HCT116 (cell line): Measurements from ENCODE around the gene RTF2.

Experiments
- CTCF ChIP-seq, 3 experiments: fragments of 200-600 bp in 1 of 3; sonication (generic) in 1 of 3; IDR thresholded peaks in 2 of 3; conservative IDR thresholded peaks in 1 of 3; 2 replicates each; pipeline ENCODE4 v1.5.1; 2012 to 2017; ENCODE audit warnings: low read depth in 2 of 3, low read length in 2 of 3, antibody characterized with exemption in 1 of 3, borderline replicate concordance in 1 of 3, control low read depth in 1 of 3, mild to moderate bottlenecking in 1 of 3, mixed read lengths in 1 of 3, mixed run types in 1 of 3, moderate library complexity in 1 of 3; ENCODE audit not compliant: insufficient read depth in 1 of 3
- ELF1 ChIP-seq: IDR thresholded peaks from 2 replicates; pipeline ENCODE4 v1.6.1; 2012; ENCODE audit warnings: low read depth, borderline replicate concordance
- EZH2 ChIP-seq: fragments of 200-600 bp; sonication (generic); IDR thresholded peaks from 2 replicates; pipeline ENCODE4 v1.6.1; 2017; ENCODE audit warnings: antibody characterized with exemption, mixed run types
- JUND ChIP-seq: IDR thresholded peaks from 2 replicates; pipeline ENCODE4 v1.6.1; 2012
- MAX ChIP-seq: IDR thresholded peaks from 2 replicates; pipeline ENCODE4 v1.6.1; 2012
- POLR2A ChIP-seq: IDR thresholded peaks from 2 replicates; pipeline ENCODE4 v1.7.0; 2011; ENCODE audit warnings: borderline replicate concordance; ENCODE audit not compliant: insufficient read depth, insufficient read length; ENCODE audit errors: extremely low read depth
- POLR2AphosphoS5 ChIP-seq: IDR thresholded peaks from 2 replicates; pipeline ENCODE4 v1.6.1; 2011; ENCODE audit warnings: mild to moderate bottlenecking, low read depth, low read length, moderate library complexity
- RAD21 ChIP-seq: IDR thresholded peaks from 2 replicates; pipeline ENCODE4 v1.6.1; 2012; ENCODE audit warnings: low read depth, mild to moderate bottlenecking
- REST ChIP-seq: IDR thresholded peaks from 2 replicates; pipeline ENCODE4 v1.6.1; 2012; ENCODE audit warnings: low read depth
- SIN3A ChIP-seq: IDR thresholded peaks from 2 replicates; pipeline ENCODE4 v1.6.1; 2012; ENCODE audit warnings: low read depth
- SP1 ChIP-seq: IDR thresholded peaks from 2 replicates; pipeline ENCODE4 v1.6.1; 2012; ENCODE audit warnings: low read depth
- YY1 ChIP-seq: IDR thresholded peaks from 2 replicates; pipeline ENCODE4 v1.6.1; 2011; ENCODE audit warnings: low read length, low read depth, moderate library complexity, mild to moderate bottlenecking; ENCODE audit not compliant: insufficient replicate concordance; ENCODE audit errors: extremely low read depth

- no peak for TF ChIP-seq CTCF (IDR thresholded peaks at IDR 0.05 in 2 of 3, conservative IDR thresholded peaks at IDR 0.05 in 1 of 3; ENCODE audit: borderline replicate concordance in 1 of 3, insufficient read depth in 1 of 3, low read depth in 2 of 3, low read length in 2 of 3)
- no peak for TF ChIP-seq POLR2A
- TF ChIP-seq POLR2AphosphoS5: no peak
- no peak for TF ChIP-seq RAD21
- no peak for TF ChIP-seq MAX
- TF ChIP-seq EZH2: no peak
- TF ChIP-seq JUND: no peak
- TF ChIP-seq YY1: no peak
- no peak for TF ChIP-seq SP1
- no peak for TF ChIP-seq REST
- no peak for TF ChIP-seq ELF1
- no peak for TF ChIP-seq SIN3A
Measured at GRCh38 chr20:56445540-56445939, 22.9 kb upstream of the RTF2 start.
